ENCODE measurements around the gene SERPINA1.
"Not testable (repeated sequence)": the region's sequence is repeated elsewhere in the genome, so short reads cannot be mapped to it uniquely, and the experiment has no call there.

Gene SERPINA1

GRCh38 chr14:94346841-94347240 lies 41.6 kb downstream of the SERPINA1 start:
- H3K36me3 ChIP-seq, result no peaks in the 10 kb centered on the region
- peaks cover 5% of the 10 kb centered on the region for H3K27me3 ChIP-seq (ENCODE audit: insufficient read depth, low read depth, severe bottlenecking)
- no peak for DNase-seq
- H3K4me3 ChIP-seq (ENCODE audit: low read depth, low read length), result no peak overlapping the region
- H3K27ac ChIP-seq, result no peak overlapping the region
- no peak for TF ChIP-seq CTCF (IDR thresholded peaks at IDR 0.05; ENCODE audit: low read depth, low read length)
- no peaks in the 10 kb centered on the region for H3K9me3 ChIP-seq (ENCODE audit: severe bottlenecking)

- DNase-seq; H3K4me3 ChIP-seq (ENCODE audit: low read depth, low read length): not testable (repeated sequence)
Observed at GRCh38 chr14:94346065-94346786, 42.2 kb downstream of the SERPINA1 start.

GRCh38 chr14:94345344-94346064 lies 42.9 kb downstream of the SERPINA1 start:
- H3K36me3 ChIP-seq, result no peaks in the 10 kb centered on the region
- TF ChIP-seq CTCF (IDR thresholded peaks at IDR 0.05; ENCODE audit: low read depth, low read length), result no peak
- H3K27me3 ChIP-seq (ENCODE audit: insufficient read depth, low read depth, severe bottlenecking), result peaks cover 11% of the 10 kb centered on the region
- H3K27ac ChIP-seq, result no peak overlapping the region
- no peak overlapping the region for H3K4me3 ChIP-seq (ENCODE audit: low read depth, low read length)
- no peaks in the 10 kb centered on the region for H3K9me3 ChIP-seq (ENCODE audit: severe bottlenecking)
- DNase-seq, result no peak

More at GRCh38 chr14:94346065-94346786, 42.2 kb downstream of the SERPINA1 start:
- H3K36me3 ChIP-seq; H3K9me3 ChIP-seq (ENCODE audit: severe bottlenecking); H3K27ac ChIP-seq: not testable (repeated sequence)
- peaks cover 11% of the 10 kb centered on the region for H3K27me3 ChIP-seq (ENCODE audit: insufficient read depth, low read depth, severe bottlenecking)

- no peak overlapping the region for H3K4me3 ChIP-seq (ENCODE audit: low read depth, low read length)
- no peaks in the 10 kb centered on the region for H3K36me3 ChIP-seq
- no peak for DNase-seq
- peaks cover 11% of the 10 kb centered on the region for H3K27me3 ChIP-seq (ENCODE audit: insufficient read depth, low read depth, severe bottlenecking)
- no peak overlapping the region for H3K27ac ChIP-seq
- no peak for TF ChIP-seq CTCF (IDR thresholded peaks at IDR 0.05; ENCODE audit: low read depth, low read length)
- no peaks in the 10 kb centered on the region for H3K9me3 ChIP-seq (ENCODE audit: severe bottlenecking)
Observed at GRCh38 chr14:94344389-94344788, 44.0 kb downstream of the SERPINA1 start.

- no peak for DNase-seq
- H3K36me3 ChIP-seq, result no peaks in the 10 kb centered on the region
- no peak for TF ChIP-seq CTCF (IDR thresholded peaks at IDR 0.05; ENCODE audit: low read depth, low read length)
- H3K27me3 ChIP-seq (ENCODE audit: insufficient read depth, low read depth, severe bottlenecking), result peaks cover 11% of the 10 kb centered on the region
- no peaks in the 10 kb centered on the region for H3K9me3 ChIP-seq (ENCODE audit: severe bottlenecking)
- no peak overlapping the region for H3K4me3 ChIP-seq (ENCODE audit: low read depth, low read length)
- H3K27ac ChIP-seq, result no peak overlapping the region
Observed at GRCh38 chr14:94343238-94344005, 45.0 kb downstream of the SERPINA1 start.
